DND-41 (cell line): ENCODE measurements around the gene GPR132.

Experiments used
- ATAC-seq: fragments of 200-7000 bp; cut with Tn5 transposase; 3 replicates; pipeline ENCODE4 v1.9.1; 2021; ENCODE audit warnings: low read depth; ENCODE audit not compliant: insufficient read depth
- DNase-seq: peaks from one replicate; pipeline ENCODE4 v3.0.0-alpha.2; 2020
- H2AFZ ChIP-seq: 2 replicates; pipeline ENCODE4 v1.6.0; 2012; ENCODE audit warnings: low read depth, low read length
- H3K27ac ChIP-seq: 2 replicates; pipeline ENCODE4 v1.5.1; 2012; ENCODE audit warnings: low read length, inconsistent platforms
- H3K27me3 ChIP-seq: fragments of 200-600 bp; sonication (generic); 2 replicates; pipeline ENCODE4 v1.6.0; 2012; ENCODE audit warnings: low read length, mild to moderate bottlenecking, inconsistent platforms; ENCODE audit not compliant: insufficient read depth, poor library complexity
- H3K36me3 ChIP-seq: 2 replicates; pipeline ENCODE4 v1.5.1; 2012; ENCODE audit warnings: low read length, inconsistent platforms; ENCODE audit not compliant: insufficient read depth
- H3K4me1 ChIP-seq: 2 replicates; pipeline ENCODE4 v1.5.1; 2012; ENCODE audit warnings: mild to moderate bottlenecking, low read length; ENCODE audit not compliant: insufficient read depth
- H3K4me2 ChIP-seq: 2 replicates; pipeline ENCODE4 v1.6.0; 2012; ENCODE audit warnings: mild to moderate bottlenecking, moderate library complexity, low read length, inconsistent platforms; ENCODE audit not compliant: insufficient read depth
- H3K4me3 ChIP-seq, 2 experiments: fragments of 200-600 bp in 1 of 2; shearing (Covaris generic) in 1 of 2; 2 replicates each; pipeline ENCODE4 v1.5.1; 2012 to 2016; ENCODE audit warnings: inconsistent platforms in 2 of 2, low read length in 2 of 2, mild to moderate bottlenecking in 2 of 2, low read depth in 1 of 2, moderate library complexity in 1 of 2
- H3K79me2 ChIP-seq: 2 replicates; pipeline ENCODE4 v1.6.0; 2012; ENCODE audit warnings: low read length, inconsistent platforms; ENCODE audit not compliant: insufficient read depth
- H3K9ac ChIP-seq: 2 replicates; pipeline ENCODE4 v1.6.0; 2012; ENCODE audit warnings: low read depth, mild to moderate bottlenecking, inconsistent platforms, low read length, moderate library complexity
- H3K9me3 ChIP-seq: 2 replicates; pipeline ENCODE4 v1.5.1; 2012; ENCODE audit warnings: low read length, moderate library complexity, mild to moderate bottlenecking, inconsistent platforms; ENCODE audit not compliant: insufficient read depth, severe bottlenecking
- H4K20me1 ChIP-seq: 2 replicates; pipeline ENCODE4 v1.6.0; 2012; ENCODE audit warnings: low read length; ENCODE audit not compliant: insufficient read depth
- EZH2 ChIP-seq: IDR thresholded peaks from 3 replicates; pipeline ENCODE4 v1.6.1; 2012; ENCODE audit warnings: borderline replicate concordance, low read depth, mild to moderate bottlenecking, moderate library complexity, low read length, inconsistent platforms; ENCODE audit not compliant: severe bottlenecking
- TF ChIP-seq, protein P1 (sequence below): IDR thresholded peaks from 2 replicates; pipeline ENCODE4 v1.5.1; 2012; ENCODE audit warnings: borderline replicate concordance, low read length, moderate library complexity, mild to moderate bottlenecking; ENCODE audit not compliant: poor library complexity, severe bottlenecking; ENCODE audit errors: extremely low read depth

Gene GPR132

DNA sequence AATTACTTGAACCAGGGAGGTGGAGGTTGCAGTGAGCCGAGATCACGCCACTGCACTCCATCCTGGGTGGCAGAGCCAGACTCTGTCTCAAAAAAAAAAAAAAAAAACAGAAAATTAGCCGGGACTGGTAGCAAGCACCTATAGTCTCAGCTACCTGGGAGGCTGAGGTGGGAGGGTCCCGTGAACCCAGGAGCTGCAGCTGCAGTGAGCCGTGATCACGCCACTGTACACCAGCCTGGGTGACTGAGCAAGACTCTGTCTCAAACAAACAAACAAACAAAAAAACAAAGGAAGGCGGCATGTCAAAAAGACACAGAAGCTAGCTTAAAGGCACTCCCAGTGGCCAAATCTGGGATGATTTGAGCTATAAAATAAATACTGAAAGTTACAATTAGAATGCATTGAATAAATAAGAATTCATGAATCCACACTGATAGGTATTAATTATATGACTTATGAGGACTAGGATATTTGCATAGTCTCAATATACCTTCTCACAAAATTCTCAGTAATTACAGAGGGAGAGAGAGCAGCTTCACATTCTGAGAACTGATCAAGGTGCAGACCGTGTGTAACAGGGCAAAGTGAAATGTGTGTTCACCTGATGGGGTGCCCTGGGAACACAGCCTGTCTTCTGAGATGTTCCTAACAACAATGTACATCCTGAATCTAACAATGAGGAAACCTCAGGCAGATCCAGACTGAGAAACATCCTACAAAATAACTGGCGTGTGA, 42.7 kb upstream of the GPR132 start:
- ATAC-seq (no peak), DNase-seq (no peak)
- Histone ChIP-seq H3K9ac (no peak overlapping the region), H3K79me2 (no peaks in the 10 kb centered on the region), H3K4me3 (no peak overlapping the region), H3K27me3 (peaks cover 10% of the 10 kb centered on the region), H3K9me3 (no peaks in the 10 kb centered on the region), H3K4me2 (no peak overlapping the region), H4K20me1 (no peaks in the 10 kb centered on the region), H2AFZ (no peak overlapping the region), H3K27ac (no peak overlapping the region), H3K4me1 (no peaks in the 10 kb centered on the region), H3K36me3 (no peaks in the 10 kb centered on the region)
- TF ChIP-seq, protein P1, sequence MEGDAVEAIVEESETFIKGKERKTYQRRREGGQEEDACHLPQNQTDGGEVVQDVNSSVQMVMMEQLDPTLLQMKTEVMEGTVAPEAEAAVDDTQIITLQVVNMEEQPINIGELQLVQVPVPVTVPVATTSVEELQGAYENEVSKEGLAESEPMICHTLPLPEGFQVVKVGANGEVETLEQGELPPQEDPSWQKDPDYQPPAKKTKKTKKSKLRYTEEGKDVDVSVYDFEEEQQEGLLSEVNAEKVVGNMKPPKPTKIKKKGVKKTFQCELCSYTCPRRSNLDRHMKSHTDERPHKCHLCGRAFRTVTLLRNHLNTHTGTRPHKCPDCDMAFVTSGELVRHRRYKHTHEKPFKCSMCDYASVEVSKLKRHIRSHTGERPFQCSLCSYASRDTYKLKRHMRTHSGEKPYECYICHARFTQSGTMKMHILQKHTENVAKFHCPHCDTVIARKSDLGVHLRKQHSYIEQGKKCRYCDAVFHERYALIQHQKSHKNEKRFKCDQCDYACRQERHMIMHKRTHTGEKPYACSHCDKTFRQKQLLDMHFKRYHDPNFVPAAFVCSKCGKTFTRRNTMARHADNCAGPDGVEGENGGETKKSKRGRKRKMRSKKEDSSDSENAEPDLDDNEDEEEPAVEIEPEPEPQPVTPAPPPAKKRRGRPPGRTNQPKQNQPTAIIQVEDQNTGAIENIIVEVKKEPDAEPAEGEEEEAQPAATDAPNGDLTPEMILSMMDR: no peak
- no peak for TF ChIP-seq EZH2

DNA sequence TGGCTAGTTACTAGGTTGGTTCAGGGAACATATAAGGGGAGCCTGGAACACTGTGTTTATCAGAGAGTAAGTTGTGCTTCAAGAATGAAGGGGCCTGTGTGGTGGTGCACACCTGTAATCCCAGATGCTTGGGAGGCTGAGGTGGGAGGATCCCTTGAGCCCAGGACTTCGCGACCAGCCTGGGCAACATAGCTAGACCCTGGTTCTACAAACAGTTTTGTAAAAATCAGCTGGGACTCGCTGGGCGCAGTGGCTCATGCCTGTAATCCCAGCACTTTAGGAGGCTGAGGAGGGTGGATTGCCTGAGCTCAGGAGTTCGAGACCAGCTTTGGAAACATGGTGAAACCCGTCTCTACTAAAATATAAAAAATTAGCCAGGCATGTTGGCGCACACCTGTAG, 42.1 kb upstream of the GPR132 start:
- Histone ChIP-seq H3K27me3 (peaks cover 10% of the 10 kb centered on the region), H3K9me3 (no peaks in the 10 kb centered on the region), H3K27ac (no peak overlapping the region), H3K4me1 (no peaks in the 10 kb centered on the region), H3K4me2 (no peak overlapping the region), H3K36me3 (no peaks in the 10 kb centered on the region), H2AFZ (no peak overlapping the region), H3K4me3 (no peak overlapping the region), H3K9ac (no peak overlapping the region), H4K20me1 (no peaks in the 10 kb centered on the region), H3K79me2 (no peaks in the 10 kb centered on the region)
- ATAC-seq (no peak), DNase-seq (no peak)
- no peak for TF ChIP-seq EZH2
- TF ChIP-seq, protein P1: no peak

DNA sequence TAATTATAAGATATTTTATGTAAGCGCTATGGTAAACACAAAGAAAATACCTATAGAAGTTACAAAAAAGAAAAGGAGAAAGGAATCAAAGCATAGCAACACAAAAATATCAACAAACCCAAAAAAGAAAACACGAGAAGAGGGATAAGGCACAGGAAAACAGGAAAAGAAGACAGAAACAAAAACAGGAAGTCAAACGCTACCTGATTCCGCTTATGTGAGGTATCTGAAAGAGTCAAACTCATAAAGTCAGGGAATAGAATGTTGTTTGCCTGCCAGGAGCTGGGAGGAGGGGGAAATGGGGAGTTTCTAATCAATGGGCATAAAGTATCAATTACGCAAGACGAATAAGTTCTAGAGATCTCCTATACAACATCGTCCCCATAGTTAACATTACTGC, 39.9 kb upstream of the GPR132 start:
- Histone ChIP-seq H3K27me3 (peaks cover 10% of the 10 kb centered on the region), H4K20me1 (no peaks in the 10 kb centered on the region), H3K36me3 (no peaks in the 10 kb centered on the region), H3K79me2 (no peaks in the 10 kb centered on the region), H3K9me3 (peaks cover 3% of the 10 kb centered on the region), H2AFZ (no peak overlapping the region), H3K4me1 (no peaks in the 10 kb centered on the region), H3K9ac (no peak overlapping the region), H3K4me3 (no peak overlapping the region), H3K4me2 (no peak overlapping the region), H3K27ac (no peak overlapping the region)
- ATAC-seq: no peak
- TF ChIP-seq, protein P1: no peak
- TF ChIP-seq EZH2: no peak
- no peak for DNase-seq
